Esophagus squamous epithelium (tissue), 4 donors: ENCODE results near the gene ARHGEF37.

Source experiments
- POLR2A ChIP-seq, 4 donors: fragments of 450-650 bp; IDR thresholded peaks; one replicate each; pipeline ENCODE4 v1.6.1; 2017; ENCODE audit warnings: antibody characterized with exemption in 4 of 4, mild to moderate bottlenecking in 4 of 4, moderate library complexity in 3 of 4
- TF ChIP-seq, protein P1 (sequence below), 6 experiments: fragments of 450-650 bp in 4 of 6; fragments of 200-600 bp in 2 of 6; sonication (generic) in 2 of 6; IDR thresholded peaks; one replicate each; pipeline ENCODE4 v1.5.1; 2016 to 2019; ENCODE audit warnings: antibody characterized with exemption in 6 of 6, mild to moderate bottlenecking in 4 of 6, moderate library complexity in 4 of 6

- TF ChIP-seq, protein P1, sequence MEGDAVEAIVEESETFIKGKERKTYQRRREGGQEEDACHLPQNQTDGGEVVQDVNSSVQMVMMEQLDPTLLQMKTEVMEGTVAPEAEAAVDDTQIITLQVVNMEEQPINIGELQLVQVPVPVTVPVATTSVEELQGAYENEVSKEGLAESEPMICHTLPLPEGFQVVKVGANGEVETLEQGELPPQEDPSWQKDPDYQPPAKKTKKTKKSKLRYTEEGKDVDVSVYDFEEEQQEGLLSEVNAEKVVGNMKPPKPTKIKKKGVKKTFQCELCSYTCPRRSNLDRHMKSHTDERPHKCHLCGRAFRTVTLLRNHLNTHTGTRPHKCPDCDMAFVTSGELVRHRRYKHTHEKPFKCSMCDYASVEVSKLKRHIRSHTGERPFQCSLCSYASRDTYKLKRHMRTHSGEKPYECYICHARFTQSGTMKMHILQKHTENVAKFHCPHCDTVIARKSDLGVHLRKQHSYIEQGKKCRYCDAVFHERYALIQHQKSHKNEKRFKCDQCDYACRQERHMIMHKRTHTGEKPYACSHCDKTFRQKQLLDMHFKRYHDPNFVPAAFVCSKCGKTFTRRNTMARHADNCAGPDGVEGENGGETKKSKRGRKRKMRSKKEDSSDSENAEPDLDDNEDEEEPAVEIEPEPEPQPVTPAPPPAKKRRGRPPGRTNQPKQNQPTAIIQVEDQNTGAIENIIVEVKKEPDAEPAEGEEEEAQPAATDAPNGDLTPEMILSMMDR (IDR thresholded peaks at IDR 0.05), result no peak
- no peak for TF ChIP-seq POLR2A (IDR thresholded peaks at IDR 0.05)
Observed at GRCh38 chr5:149584121-149584520, 2.8 kb downstream of the ARHGEF37 start.
